GM21529 (cell line): Measurements from ENCODE around the gene ZNF18.

Experiments
- ATAC-seq: cut with Tn5 transposase; IDR thresholded peaks from one replicate; pipeline ENCODE4 v1.9.1; 2021; ENCODE audit not compliant: unreplicated experiment

The ZNF18 gene, protein sequence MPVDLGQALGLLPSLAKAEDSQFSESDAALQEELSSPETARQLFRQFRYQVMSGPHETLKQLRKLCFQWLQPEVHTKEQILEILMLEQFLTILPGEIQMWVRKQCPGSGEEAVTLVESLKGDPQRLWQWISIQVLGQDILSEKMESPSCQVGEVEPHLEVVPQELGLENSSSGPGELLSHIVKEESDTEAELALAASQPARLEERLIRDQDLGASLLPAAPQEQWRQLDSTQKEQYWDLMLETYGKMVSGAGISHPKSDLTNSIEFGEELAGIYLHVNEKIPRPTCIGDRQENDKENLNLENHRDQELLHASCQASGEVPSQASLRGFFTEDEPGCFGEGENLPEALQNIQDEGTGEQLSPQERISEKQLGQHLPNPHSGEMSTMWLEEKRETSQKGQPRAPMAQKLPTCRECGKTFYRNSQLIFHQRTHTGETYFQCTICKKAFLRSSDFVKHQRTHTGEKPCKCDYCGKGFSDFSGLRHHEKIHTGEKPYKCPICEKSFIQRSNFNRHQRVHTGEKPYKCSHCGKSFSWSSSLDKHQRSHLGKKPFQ

GRCh38 chr17:11997147-11997971, at the start of gene ZNF18:
Gene ZNF18, minus strand, starts transcription at chr17:11997475. Its CDS starts 4,646 bp downstream, at chr17:11992829.
- ATAC-seq = peak; percentile 96

DNA sequence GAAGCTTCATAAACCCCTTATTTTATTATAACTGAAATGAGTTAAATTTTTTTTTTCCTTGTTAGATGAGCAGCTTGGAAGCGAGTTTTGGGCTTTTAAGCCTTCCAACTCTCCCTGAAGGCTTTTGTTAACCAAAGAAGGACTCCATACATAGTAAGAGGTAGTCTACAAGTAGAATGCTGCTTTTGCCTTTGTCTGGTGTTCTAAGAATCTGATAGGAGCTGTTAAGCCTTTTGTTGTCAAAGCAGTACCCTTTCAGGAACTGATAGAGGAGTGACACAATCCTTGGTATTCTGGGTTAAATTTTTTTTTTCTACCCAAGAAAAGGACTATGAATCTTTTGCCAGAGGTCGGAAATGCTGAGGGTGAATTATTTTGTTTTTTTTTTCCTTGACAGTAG, 49.5 kb upstream of the ZNF18 start:
- no peak for ATAC-seq

- no peak for ATAC-seq
Measured at GRCh38 chr17:12043702-12044101, 46.4 kb upstream of the ZNF18 start.

DNA sequence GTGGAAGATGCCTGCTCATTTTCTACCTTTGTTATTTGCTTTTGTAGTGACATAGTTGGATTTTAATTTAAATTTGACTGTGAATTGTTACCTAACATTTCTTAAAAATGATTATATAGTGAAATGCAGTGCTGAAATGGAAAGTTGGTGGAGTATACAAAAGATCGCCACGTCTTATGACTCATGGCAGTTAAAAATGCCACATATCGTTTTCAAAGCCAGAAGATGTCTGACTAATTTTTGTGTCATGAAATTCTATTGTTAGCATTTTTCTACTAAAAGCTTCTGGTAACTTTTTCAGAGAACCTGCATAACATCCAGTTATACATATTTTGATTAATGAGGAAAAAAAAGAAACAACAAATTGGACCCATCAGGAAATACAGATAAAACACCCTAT, 44.0 kb upstream of the ZNF18 start:
- no peak for ATAC-seq

DNA sequence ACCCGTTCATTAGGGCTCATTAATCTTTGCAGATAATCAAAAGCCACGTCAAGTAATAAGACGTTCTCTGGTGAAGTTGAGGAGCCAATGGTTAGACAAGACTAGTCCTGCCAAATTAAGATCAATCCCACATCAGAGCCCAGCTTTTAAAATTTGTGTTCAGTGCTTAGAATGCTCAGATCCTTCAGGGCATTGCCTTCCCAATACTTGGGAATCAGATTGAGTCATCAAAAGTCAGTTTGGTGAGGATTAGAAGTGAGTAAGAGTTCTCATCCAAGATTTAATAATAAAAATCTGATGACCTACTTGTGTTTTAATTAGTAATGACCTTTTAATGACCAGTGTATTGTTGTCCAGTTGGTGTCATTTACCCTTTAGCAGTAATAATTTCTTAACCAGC, 43.2 kb upstream of the ZNF18 start:
- no peak for ATAC-seq

GRCh38 chr17:12037970-12038369, 40.7 kb upstream of the ZNF18 start:
- no peak for ATAC-seq

GRCh38 chr17:12035673-12036072, 38.4 kb upstream of the ZNF18 start:
- no peak for ATAC-seq

- no peak for ATAC-seq
Measured at GRCh38 chr17:12034538-12034937, 37.3 kb upstream of the ZNF18 start.

DNA sequence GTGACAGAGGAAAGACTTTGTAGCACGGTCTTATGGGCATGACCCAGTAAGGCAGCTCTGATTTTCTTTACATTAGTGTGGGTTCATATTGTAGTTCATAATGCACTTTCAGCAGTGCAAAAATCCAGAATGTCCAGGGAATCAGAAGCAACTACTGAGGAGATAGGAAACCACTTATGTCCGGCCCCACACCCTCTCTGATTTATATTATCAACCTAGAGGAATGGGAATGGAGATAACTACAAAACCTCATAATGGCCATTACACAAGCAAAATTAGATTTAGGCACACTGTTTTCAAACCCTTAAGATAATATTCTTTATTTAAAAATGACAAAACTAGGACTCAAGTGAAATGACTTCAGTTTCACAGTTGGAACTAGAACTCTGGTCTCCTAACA, 31.3 kb upstream of the ZNF18 start:
- ATAC-seq = no peak

DNA sequence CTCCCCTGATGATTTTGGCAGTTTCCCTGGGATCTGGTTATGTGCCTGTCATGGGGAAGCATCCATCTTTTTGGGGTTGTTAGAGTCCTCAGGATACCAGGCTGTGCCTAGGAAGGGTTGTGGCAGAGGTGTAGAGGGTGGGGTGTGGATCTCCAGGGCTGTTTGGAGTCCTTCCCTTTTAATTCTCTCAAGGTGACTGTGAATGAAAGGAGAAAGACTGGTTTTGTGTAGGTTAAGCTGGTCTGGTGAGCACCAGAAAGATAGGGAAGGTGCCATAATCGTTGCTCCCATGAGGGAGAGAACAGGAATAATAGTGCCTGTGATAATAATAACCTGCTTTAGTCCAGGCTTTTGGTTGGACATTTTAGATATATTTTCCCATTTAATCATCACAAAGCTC, 30.4 kb upstream of the ZNF18 start:
- no peak for ATAC-seq

DNA sequence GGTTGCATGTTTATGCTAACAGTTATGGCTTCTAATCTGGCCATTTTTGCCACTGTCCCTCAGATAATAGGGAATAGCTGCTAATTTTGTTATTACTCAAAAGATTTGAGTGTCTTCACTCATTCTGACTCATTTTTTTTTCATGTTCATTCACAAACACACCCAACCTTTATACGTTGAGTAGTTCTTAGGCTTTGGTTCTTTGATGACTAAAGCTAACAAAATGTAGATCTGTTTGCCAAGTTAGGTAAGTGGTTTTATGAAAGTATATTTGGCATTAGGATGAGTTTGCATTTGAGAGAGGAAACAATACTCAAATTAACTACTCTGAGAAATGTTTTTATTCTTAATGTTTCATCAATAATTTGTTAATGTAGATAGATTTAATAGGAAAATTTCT, 27.1 kb upstream of the ZNF18 start:
- no peak for ATAC-seq

GRCh38 chr17:12022310-12022709, 25.0 kb upstream of the ZNF18 start:
- ATAC-seq = no peak

DNA sequence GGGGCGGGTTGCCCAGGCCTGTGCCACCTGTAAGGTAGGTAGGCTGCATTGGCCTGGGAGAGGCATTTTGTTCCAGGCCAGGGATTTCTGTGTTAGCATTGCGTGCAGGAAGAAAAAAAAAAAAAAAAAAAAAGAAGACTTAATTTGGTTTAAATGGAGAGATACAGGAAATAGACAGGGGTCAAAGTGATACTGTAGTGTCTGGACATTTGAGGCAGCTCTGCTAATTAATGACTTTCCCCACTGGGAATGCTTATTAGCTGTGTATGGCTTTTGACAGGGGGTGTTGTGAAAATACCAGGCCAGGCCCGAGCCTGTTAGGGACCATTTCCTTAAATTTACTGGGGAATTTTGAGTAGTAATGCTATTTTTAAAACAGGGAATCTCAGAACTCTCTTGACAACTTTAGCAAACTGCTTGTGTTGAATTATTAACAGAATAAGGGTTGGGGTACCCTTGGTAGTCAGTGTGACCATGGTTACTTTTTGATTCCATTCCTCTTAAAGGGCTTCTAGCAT, 24.4 kb upstream of the ZNF18 start:
- ATAC-seq = no peak

GRCh38 chr17:12020642-12021622, 23.7 kb upstream of the ZNF18 start, which contains the start of gene MAP2K4:
Gene MAP2K4, plus strand, starts transcription at chr17:12020877. Its CDS starts 10 bp downstream, at chr17:12020887.
- peak; percentile 93 for ATAC-seq

DNA sequence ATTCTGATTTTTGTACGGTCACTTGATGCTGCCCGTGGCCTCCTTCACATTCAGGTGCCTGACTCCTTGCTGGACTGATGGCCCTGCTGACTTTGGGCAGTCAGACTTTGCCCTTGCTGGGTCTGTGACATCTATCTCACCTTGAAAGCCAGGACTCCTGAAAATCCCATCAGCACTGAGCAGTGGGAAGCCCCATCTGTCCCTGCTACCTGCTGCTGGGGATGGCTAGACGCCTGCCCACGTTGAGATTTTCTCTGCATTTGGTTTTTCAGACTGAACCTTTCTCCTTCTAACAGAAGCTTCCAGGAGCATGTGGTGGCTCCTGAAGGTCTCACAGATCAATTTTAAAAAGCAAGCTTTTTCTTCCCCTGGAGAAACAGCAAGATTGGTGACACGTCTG, 10.2 kb upstream of the ZNF18 start:
- no peak for ATAC-seq

DNA sequence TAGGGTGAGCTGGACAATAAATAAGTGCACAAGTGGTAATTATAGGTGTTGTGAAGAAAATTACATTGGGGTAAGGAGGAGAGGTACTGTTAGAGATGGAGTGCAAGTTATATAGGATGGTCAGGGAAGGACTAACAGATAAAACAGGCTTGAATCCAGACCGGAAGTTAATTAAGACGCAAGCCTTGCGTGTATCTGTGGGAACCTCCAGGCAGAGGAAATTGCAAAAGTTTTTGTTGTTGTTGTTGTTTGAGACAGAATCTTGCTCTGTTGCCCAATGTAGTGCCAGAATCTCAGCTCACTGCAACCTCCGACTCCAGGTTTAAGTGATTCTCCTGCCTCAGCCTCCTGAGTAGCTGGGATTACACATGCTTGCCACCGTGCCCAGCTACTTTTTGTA, 2.4 kb upstream of the ZNF18 start:
- no peak for ATAC-seq

DNA sequence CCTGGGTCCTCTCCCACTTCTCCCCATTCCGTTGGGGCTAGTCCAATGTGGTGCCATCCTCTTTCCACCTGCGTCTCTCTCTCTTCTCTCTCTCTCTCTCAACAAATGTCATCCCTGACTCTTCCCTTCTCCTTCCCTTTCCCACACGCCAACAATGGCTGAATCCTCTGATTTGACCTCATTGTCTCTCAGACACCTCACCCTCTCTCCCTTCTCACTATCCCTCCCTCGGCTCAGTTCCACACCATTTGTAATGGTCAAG, 628 bp upstream of the ZNF18 start:
- no peak for ATAC-seq

DNA sequence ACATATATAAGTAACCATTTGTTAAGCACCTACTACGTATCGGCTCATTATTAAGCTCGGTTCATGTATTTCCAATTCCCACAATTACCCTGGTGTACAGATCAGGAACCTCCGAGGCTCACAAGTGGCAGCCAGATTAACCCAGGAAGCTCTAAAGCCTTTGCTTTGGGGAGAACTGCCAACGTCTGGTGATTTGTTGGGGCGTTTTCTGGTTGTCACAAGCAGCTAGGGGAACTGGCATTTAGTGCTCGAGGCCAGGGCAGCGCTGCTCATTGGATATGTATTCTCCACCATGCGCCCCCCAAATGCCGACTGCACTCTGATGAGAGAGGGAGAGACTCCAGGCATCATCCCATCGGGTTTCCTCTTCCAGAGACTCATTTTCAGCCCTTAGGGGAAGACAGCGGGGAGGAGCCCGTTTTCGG, 541 bp downstream of the ZNF18 start:
- peak; percentile 36 for ATAC-seq

DNA sequence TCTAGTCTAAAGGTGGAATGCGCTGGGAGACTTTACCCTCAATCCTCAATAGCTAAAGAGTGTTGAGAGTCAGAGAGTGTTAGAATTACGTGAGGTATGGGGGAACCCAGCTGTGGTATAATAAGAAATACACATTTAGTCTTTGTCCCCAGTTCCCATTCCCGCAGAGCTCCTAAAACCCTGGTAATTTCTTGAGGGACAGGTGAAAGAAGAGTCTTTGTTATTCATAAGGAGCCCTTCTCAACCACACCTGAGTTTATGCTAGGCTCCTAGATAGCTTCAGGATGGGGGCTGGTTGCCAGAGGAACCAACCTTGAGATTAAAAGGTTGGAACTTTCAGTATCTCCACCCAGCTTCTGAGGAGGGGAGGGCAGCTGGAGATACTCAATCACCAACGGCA, 5.8 kb downstream of the ZNF18 start:
- ATAC-seq = no peak

GRCh38 chr17:11990363-11990983, 6.8 kb downstream of the ZNF18 start:
- ATAC-seq = no peak
